DMS 273 (cell line): ENCODE measurements around the gene THBD.

Experiments used
- DNase-seq: peaks from one replicate; lab custom pipeline; 2025; ENCODE audit not compliant: unreplicated experiment; lab: John Stamatoyannopoulos, UW

THBD gene

DNA sequence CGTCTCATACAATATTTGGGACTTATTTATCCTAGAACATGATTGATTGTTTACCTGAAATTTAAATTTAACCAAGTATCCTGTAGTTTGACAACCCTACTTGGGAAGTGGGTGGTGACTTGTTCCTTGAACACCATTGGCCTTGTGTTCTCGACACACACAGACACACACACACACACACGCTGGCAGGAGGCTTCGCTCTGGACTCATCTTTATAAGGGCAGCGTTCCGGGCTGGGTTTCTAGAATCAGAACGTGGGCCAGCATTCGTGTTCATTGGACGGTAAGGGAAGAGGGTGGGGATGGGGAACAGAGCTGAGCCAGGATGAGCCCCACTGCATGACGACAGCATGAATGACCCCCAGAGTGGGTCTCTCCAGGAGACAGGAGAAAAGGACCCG lies 30.5 kb downstream of the THBD start:
- no peak for DNase-seq

DNA sequence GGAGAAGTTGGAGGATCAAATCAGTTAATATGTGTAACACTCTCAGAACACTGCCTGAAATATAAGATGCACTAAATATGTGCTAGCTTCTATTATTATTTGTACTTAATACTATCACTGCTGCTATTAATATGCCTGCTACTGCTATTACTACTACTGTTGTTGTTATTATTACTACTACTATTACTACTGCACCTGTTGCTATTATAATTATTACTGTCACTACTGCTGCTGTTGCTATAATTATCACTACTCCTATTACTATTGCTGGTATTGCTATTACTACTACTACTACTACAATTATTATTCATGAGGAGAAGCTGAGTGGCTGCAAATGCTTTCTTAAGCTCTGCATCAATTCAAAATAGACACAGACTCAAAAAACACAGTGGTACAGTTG lies 31.0 kb downstream of the THBD start:
- DNase-seq = no peak

DNA sequence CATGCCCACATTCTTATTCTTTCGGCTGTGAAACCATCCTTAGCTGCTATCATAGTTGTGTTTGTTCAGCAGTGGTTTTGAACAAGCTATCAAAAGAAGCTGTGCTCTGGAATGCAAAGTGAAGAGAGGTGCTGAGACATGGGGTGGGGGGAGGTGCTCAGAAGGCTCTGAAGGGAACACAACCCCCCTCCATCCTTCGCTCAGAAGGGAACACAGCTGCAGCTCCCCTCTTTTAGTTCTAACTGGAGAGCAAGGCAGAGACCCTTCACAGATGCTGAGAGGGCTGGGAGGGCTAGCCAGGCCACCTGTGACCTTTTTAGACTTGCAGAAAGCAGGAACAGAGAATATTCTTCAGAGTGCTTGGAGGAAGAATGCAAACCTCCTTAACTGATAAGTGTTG lies 32.0 kb downstream of the THBD start:
- no peak for DNase-seq

DNA sequence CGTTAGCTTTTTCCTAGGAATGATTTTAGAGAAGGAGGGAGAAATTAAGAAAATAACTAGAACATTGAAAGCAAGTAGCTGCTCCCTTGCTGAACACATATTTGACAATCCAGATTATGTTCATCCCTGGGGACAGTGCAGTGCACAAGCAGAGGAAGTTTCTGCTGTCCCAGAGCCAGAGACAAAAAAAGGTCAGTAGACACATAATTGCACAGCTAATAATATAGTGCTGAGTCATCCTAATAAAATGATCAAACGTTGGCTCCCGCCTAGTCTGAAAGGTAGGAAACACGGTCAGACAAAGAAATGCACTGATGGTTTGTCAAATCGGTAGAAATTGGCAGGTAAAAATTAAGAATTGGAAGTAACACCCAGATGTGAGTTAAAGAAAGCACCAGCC lies 36.0 kb downstream of the THBD start:
- DNase-seq = no peak

DNA sequence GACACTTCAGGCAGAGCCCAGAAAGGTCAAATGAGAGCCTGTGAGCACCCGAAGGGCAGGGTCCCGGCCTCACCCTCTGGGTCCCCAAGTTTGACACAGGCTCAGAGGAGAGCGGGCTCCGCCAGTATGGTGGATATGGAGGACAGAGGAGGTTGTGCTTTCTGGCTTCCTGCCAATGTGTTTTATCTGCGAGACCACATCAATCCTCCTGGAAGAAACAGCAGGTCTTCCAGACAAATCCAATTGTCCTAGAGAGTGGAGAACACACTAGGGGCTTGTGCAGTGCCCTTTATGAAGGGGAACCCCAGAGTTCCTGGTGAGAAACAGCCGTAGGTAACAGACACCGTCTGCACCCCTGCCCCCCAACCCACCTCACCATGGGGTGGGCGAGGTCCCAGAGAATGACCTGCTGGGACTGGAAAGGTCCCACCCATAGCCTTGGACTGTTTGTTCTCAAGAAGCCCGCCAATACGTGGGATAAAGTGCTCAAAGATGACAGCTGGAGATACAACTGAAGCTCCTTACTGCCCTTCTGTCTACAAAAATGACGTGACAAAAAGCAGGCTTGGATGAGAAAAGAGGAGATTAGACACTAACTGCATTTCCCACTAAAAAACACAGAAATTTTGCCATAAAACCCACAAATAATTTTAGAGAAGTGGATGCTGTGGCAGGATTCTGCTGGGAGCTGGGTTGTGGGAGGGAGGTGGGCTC lies 38.3 kb downstream of the THBD start:
- DNase-seq = no peak

DNA sequence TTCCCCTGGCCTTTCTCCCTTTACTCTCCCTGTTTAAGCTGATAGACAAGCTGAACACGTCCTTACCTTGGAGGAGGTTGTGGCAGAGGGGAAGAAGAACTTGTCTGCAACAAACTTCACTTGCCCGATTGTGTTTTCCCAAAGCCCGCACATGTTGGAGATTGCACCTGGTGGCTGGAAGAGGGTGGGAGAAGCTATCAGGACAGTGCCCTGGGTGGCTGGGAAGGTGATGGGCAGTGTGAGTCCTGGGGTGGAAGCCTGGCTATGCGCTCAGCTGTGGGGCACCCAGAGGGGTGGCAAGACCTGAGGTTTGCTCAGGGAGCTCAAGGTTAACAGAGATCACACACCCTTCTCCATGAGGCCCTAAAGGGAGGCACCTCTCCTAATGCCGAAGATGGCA lies 39.4 kb downstream of the THBD start:
- DNase-seq = no peak

DNA sequence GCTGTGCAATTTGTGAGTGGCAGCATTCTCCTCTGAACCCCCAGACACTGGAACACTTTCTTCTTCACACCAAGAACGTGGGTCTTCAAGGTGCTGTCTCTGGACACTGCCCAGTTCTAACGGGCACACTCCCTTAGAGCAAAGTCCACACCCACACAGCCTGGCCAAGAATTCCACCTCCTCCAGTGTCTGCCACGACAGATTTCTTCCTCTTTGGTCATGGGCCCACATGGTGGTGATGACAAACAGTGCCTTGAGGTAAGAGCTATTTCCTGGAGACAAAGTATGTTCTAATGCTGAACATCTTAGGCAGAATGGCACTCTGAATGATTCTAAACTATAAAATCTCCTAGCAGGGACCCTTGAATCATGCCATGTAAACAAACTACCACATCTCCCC lies 39.8 kb downstream of the THBD start:
- DNase-seq = no peak

DNA sequence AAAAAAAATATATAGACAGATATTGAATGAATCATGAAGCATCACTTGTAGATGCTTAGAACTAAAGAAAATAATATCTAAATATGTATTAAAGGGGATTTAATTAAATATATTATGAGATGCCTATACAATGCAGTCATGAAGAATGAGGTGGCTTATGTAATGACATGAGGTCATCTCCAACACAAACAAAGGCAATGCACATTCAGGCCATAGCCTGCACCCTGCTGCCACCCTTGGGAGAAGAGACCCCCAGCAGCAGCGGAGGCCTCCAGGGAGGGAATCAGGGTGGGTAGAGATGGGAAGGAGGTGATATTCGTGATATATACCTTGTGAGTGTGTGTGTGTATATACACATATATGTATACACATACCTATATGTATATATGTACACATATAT lies 40.8 kb downstream of the THBD start:
- DNase-seq = no peak

DNA sequence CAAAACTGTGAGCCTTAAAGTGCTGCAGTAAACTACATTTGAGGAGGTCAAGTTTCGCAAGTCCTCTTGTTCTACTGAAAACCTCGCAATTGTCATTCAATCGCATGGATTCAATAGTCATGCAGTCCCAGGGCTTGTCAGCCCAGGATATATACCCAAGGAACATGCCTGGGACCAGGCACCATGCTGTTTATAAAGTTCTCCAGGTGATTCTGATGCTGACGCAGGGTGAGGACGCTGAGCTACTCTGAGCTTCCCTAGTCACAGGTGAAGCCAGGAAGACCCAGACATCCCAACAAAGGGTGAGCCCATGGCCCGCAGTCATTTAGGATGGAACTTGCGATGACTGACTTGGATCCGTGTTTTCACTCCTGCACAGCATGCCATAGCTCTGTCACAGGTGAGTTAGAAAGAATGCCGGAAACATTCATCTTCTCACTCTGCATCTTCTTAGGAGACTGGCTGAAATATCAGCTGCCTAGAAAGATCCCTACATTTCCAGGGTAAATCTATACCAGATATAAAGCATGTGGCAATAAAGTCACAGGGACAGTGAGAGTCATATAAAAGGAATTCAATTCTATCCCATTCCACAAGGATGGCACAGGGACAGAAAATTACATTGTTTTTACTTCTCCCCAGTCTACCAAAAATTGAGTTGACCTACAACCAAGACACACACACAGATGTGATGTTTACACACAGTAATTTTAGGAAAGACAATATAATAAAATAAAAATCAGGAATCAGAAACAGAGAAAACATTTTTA lies 41.4 kb downstream of the THBD start:
- no peak for DNase-seq

DNA sequence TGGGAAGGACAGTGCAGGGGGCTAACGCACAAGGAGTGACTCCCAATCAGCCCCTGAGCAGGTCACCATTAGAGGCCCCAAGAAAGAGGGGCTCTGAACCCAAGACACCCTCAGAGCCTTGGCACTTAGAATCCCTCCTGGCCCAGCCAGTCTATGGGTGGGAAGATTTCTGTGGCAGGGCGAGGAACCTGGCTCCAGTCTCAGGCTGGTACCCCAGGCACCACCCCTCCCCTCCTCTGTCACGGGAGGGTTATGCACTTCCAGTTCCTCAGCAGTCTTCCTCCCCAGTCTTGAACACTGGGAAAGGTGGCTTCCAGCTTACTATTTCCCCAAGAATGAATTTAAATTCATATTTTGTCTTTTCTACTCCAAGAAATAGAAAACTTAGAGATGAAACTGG lies 42.0 kb downstream of the THBD start:
- DNase-seq = no peak

DNA sequence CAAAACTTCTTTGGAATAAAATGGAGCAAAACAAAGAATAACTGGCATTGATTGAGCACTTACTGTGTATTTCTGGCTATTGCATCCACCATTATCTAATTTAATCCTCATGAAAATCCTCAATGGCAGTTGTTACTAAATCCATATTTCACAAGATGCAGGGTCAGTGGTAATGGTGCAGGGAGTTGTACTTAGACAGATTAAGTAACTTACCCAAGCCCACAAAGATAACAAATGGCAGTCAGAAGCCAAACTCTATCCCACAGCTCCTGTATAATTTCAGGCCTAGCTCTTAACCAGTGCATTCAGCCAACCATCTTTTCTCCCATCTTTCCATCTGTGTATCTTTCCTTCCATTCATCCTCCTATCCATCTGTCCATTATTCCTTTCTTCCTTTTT lies 43.7 kb downstream of the THBD start:
- no peak for DNase-seq

DNA sequence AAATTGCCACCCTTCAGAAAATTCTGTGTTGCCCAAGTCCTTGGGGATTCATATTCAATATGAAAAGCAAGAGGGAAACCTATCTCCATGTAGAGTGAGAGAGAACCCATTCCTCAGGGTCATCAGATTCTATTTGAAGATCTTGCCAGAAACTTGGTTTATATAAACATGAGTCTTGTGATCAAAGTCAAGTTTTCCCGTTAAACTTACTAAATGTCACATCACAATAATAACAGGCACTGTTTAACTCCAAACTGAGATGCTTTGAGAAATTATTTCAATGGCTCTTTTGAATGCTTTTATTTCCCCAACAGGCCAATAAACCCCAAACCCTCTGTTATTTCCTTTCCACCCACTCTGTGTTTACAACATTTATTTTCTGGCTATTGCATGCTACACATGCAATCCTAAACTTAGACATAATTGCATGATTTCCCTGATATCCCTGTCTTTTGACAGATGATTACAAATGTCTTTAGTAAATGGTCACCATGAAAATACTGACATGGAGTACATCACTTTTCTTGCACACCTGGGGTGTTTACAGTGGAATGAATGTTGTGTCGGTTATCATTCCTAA lies 45.5 kb downstream of the THBD start:
- no peak for DNase-seq

DNA sequence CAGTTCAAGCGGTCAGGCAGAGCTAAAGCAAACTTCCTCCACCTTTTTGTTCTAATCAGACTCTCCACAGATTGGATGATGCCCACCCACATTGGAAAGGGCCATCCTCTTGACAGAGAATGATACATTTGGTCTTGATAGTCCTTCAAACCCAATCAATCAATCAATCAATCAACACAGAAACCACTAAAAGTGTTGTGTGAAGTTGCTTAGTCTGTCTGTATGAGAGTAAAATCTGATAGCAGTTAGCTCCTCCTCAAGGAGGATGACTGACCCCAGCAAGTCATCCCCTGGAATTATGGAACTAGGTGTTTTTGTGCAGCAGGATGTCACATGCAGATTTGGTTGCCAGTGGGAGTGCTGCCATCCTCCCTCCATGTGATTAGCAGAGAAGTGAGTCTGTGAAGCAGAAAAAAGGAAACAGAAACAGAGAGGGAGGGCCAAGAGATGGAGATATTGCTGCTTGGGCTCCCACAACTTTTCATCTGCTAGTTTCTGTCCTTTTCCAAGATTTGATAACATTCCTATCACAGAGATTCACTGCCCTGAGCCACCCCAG lies 46.3 kb downstream of the THBD start:
- DNase-seq = no peak

DNA sequence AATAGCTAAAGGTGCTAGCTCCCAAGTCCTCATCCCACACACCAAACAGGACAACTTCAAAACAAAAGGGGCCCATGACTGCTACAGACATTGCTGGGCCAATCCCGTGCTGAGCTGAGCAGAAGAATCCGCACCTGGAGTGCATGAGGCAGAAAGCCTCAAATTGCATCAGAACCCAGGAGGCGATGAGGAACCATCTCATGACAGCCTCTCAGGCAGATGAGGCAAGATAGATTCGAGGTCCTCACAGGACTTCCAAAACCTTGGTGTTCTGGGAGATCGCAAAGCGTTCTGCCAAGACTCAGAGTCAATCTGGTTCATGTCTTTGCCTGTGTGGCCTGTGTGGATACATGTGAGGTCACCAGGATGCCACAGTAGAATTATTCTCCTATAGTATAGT lies 47.2 kb downstream of the THBD start:
- DNase-seq = no peak

DNA sequence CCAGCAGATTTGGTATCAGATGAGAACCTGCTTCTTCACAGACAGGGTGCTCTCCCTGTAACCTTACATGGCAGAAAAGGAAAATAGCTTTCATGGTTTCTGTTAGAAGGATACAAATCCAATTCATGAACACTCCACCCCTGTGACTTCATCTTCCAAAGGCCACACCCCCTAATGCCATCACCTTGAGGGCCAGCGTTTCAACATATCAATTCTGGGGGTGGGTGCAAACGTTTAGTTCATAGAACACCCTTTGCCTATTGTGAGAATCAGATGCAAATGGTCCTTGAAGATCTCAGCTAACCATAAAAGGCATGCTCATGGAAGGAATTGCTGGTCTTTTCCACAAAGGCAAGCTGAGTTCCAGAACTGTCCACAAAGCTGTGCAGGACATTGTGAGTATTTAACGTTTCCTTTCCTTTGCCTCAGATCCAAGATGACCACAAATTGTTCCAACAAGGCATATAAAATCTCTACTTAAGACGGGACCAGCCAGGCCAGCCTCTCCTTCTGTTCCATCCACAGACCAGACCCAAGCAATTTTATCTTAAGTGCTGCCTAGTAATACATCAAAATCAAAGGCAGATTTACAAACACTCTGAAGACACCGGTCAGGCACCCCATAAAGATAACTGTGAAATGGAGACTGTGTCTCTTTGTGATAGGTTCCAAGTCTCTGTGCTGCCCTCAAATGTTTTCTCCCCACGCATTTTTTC lies 49.1 kb downstream of the THBD start:
- DNase-seq = no peak

DNA sequence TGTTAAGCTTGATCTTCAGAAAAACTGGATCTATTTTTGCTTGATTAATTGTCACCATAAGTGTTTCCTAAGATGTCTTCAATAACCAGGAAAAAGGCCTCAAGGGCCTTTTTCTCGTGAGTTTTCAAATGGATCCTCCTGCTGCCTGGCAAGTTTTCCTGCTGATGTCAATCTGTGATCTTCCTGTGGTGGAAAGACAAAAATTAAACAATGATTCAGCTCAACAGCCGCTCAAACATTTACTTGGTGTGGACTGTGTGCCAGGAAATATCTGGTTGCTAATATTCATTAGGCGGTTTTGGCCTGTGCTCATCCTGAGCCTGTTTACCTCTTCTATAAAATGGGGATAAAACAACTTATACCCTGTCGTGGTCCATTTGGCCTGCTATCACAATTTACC lies 49.7 kb downstream of the THBD start:
- no peak for DNase-seq

DNA sequence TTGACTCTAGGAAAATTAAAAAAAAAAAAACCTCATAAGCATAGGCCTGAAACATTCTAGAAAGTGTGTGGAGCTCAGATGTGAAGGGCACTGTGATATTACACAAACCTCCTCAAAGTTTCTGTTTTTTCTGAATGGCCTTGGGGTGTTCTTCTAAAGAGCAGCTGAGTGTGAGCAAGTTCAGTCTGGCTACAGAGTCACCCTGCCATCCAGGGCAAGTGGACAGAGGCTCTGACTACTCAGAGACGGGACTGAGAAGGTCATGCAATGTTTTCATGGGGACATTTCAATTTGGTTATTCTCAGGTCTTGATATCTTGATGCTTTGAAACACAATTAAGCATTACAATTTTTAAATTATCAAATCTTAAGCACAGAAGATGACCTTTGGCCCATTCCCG lies 51.0 kb downstream of the THBD start:
- DNase-seq = no peak

DNA sequence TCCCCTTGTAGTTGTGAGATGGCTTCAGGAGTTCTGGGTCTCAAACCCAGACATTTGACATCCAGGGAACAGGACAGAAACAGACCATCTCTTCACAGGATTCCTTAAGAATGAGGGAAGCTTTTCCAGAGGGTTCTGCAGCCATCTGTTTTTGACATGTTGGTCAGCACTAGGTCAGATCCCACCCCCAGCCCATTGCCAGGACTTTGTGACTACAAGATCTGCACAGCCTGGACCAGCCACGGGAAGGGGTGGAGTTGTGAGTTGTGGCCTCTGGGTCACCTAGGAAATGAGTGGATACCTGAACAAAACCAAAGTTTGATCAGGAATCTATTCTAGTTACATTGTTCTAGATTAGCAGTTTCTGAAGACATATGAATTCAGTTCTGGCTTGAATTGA lies 53.5 kb downstream of the THBD start:
- DNase-seq = no peak
